RWPE2 (cell line): ENCODE data around the gene GTF3C5.
"Not testable (repeated sequence)": the region's sequence is repeated elsewhere in the genome, so short reads cannot be mapped to it uniquely, and the experiment has no call there.

ENCODE experiments used
- ATAC-seq: fragments of 200-7000 bp; cut with Tn5 transposase; 3 replicates; pipeline ENCODE4 v1.9.1; 2021; ENCODE audit warnings: low read depth
- DNase-seq: peaks from one replicate; pipeline ENCODE4 v3.0.0-alpha.2; 2020; ENCODE audit warnings: low spot score
- H3K27ac ChIP-seq: fragments of 450-650 bp; 2 replicates; pipeline ENCODE4 v1.5.1; 2017; ENCODE audit warnings: mild to moderate bottlenecking; ENCODE audit not compliant: poor library complexity, severe bottlenecking
- H3K27me3 ChIP-seq: fragments of 250-450 bp; sonication (Bioruptor Pico); 2 replicates; pipeline ENCODE4 v1.5.1; 2021; ENCODE audit warnings: mild to moderate bottlenecking, moderate library complexity; ENCODE audit not compliant: insufficient read depth, poor library complexity, severe bottlenecking
- H3K36me3 ChIP-seq: fragments of 250-450 bp; sonication (Bioruptor Pico); 2 replicates; pipeline ENCODE4 v1.5.1; 2020; ENCODE audit warnings: low read depth, mild to moderate bottlenecking, moderate library complexity
- H3K4me1 ChIP-seq: fragments of 250-450 bp; sonication (Bioruptor Pico); 2 replicates; pipeline ENCODE4 v1.5.1; 2021; ENCODE audit warnings: mild to moderate bottlenecking, moderate library complexity; ENCODE audit not compliant: insufficient read depth, poor library complexity, severe bottlenecking
- H3K4me3 ChIP-seq: fragments of 250-450 bp; sonication (Bioruptor Pico); 2 replicates; pipeline ENCODE4 v1.5.1; 2021; ENCODE audit warnings: mild to moderate bottlenecking, moderate library complexity; ENCODE audit not compliant: severe bottlenecking
- H3K9me3 ChIP-seq: fragments of 250-450 bp; sonication (Bioruptor Pico); 2 replicates; pipeline ENCODE4 v1.5.1; 2021; ENCODE audit warnings: mild to moderate bottlenecking, moderate library complexity; ENCODE audit not compliant: severe bottlenecking
- TF ChIP-seq, protein P1 (sequence below): fragments of 450-650 bp; IDR thresholded peaks from one replicate; pipeline ENCODE4 v1.5.1; 2017; ENCODE audit warnings: mild to moderate bottlenecking, moderate library complexity; ENCODE audit not compliant: poor library complexity, severe bottlenecking

The GTF3C5 gene

DNA sequence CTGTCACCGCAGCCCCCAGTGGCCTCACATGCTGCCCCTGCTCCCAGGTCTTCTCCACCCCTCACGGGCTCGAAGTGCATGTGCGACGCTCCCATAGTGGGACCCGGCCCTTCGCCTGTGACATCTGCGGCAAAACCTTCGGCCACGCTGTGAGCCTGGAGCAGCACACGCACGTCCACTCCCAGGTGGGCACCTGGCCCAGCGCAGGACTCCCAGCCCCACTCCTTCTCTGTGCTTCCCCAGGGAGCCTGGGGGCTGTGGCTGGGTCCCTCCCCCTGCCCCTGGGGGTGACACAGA lies 41.8 kb upstream of the GTF3C5 start:
- no peak overlapping the region for H3K27ac ChIP-seq
- TF ChIP-seq, protein P1, sequence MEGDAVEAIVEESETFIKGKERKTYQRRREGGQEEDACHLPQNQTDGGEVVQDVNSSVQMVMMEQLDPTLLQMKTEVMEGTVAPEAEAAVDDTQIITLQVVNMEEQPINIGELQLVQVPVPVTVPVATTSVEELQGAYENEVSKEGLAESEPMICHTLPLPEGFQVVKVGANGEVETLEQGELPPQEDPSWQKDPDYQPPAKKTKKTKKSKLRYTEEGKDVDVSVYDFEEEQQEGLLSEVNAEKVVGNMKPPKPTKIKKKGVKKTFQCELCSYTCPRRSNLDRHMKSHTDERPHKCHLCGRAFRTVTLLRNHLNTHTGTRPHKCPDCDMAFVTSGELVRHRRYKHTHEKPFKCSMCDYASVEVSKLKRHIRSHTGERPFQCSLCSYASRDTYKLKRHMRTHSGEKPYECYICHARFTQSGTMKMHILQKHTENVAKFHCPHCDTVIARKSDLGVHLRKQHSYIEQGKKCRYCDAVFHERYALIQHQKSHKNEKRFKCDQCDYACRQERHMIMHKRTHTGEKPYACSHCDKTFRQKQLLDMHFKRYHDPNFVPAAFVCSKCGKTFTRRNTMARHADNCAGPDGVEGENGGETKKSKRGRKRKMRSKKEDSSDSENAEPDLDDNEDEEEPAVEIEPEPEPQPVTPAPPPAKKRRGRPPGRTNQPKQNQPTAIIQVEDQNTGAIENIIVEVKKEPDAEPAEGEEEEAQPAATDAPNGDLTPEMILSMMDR = no peak
- ATAC-seq (no peak), DNase-seq (no peak)
- H3K36me3 ChIP-seq = no peaks in the 10 kb centered on the region
- peaks cover 10% of the 10 kb centered on the region for H3K27me3 ChIP-seq
- H3K4me1 ChIP-seq = no peaks in the 10 kb centered on the region
- H3K4me3 ChIP-seq = no peak overlapping the region
- no peaks in the 10 kb centered on the region for H3K9me3 ChIP-seq

- no peaks in the 10 kb centered on the region for H3K9me3 ChIP-seq
- H3K27ac ChIP-seq = no peak overlapping the region
- no peak for ATAC-seq
- H3K27me3 ChIP-seq = peaks cover 10% of the 10 kb centered on the region
- H3K36me3 ChIP-seq = no peaks in the 10 kb centered on the region
- DNase-seq = no peak
- no peak overlapping the region for H3K4me3 ChIP-seq
- TF ChIP-seq, protein P1 = no peak
- H3K4me1 ChIP-seq = no peaks in the 10 kb centered on the region
Observed at GRCh38 chr9:132989414-132989996, 41.3 kb upstream of the GTF3C5 start.

GRCh38 chr9:132989998-132990557 lies 40.7 kb upstream of the GTF3C5 start:
- H3K27ac ChIP-seq, H3K4me3 ChIP-seq, H3K36me3 ChIP-seq, H3K4me1 ChIP-seq, DNase-seq, ATAC-seq, H3K9me3 ChIP-seq: not testable (repeated sequence)
- peaks cover 10% of the 10 kb centered on the region for H3K27me3 ChIP-seq

DNA sequence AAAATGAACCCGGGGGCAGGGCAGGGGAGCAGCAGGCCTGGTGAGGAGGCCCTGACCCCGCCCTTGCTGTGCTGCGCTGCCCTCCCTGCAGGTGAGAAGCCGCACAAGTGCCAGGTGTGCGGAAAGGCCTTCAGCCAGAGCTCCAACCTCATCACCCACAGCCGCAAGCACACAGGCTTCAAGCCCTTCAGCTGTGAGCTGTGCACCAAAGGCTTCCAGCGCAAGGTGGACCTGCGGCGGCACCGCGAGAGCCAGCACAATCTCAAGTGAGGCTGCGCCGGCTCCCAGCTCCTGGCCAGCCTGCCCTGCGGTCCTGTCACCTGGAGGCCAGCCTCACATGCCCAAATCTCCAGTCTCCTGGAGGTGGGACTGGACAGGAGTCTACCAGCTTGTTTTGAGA lies 40.0 kb upstream of the GTF3C5 start:
- no peak overlapping the region for H3K27ac ChIP-seq
- DNase-seq (no peak), ATAC-seq (no peak)
- H3K4me1 ChIP-seq = no peaks in the 10 kb centered on the region
- peaks cover 10% of the 10 kb centered on the region for H3K27me3 ChIP-seq
- no peak overlapping the region for H3K4me3 ChIP-seq
- no peaks in the 10 kb centered on the region for H3K9me3 ChIP-seq
- H3K36me3 ChIP-seq = no peaks in the 10 kb centered on the region
- TF ChIP-seq, protein P1 = no peak

DNA sequence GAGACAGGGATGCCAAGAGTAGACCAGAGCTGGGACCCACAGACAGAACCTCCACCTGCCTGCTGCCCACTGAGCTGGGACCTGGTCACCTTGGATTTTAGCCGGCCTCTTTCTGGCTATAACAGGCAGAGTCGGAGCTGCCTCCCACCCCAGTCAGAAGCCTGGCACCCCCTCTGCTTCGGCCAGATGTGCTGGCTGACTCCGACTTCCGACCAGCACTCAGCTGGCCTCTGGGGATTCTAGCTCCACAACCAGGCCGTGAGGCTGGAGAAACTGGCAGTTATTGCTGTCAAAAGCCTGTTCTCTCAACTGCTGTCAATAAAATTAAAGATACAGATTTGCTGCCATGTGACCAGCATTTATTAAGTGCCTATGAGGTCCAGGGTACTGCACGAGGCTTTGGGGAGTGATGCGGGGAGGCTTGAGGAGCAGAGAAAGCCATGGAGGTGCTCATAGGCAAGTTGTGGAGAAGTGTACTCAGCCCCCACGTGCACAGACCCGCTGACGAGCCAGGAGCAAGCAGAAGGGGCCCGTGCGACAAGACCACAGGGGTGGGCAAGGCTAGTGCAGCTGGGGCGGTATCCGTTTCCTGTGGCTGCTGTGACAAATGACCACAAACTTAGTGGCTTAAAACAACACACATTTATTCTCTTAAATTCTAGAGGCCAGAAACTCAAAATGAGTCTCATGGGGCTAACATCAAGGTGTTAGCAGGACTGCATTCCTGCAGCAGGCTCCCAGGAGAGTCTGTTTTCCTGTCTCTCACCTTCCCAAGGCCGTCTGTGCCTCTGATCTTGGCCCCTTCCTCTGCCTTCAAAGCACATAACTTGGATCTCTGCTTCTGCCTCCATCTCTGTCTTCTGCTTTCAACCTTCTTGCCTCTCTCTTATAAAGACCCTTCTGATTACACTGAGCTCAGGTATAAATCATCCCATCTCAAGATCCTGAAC lies 39.2 kb upstream of the GTF3C5 start:
- H3K27ac ChIP-seq = no peak overlapping the region
- H3K9me3 ChIP-seq = no peaks in the 10 kb centered on the region
- no peak for ATAC-seq
- no peaks in the 10 kb centered on the region for H3K36me3 ChIP-seq
- H3K4me3 ChIP-seq = no peak overlapping the region
- DNase-seq = no peak
- H3K4me1 ChIP-seq = no peaks in the 10 kb centered on the region
- peaks cover 3% of the 10 kb centered on the region for H3K27me3 ChIP-seq
- TF ChIP-seq, protein P1 = no peak
